GM21381 (cell line): Measurements from ENCODE around the gene MAN2A1.
"Not testable (repeated sequence)": the region's sequence is repeated elsewhere in the genome, so short reads cannot be mapped to it uniquely, and the experiment has no call there.

Experiments used
- ATAC-seq: cut with Tn5 transposase; IDR thresholded peaks from one replicate; pipeline ENCODE4 v1.9.1; 2021; ENCODE audit warnings: mild to moderate bottlenecking, moderate library complexity; ENCODE audit not compliant: unreplicated experiment

MAN2A1 gene

GRCh38 chr5:109750463-109750862 lies 60.7 kb downstream of the MAN2A1 start:
- no peak for ATAC-seq

DNA sequence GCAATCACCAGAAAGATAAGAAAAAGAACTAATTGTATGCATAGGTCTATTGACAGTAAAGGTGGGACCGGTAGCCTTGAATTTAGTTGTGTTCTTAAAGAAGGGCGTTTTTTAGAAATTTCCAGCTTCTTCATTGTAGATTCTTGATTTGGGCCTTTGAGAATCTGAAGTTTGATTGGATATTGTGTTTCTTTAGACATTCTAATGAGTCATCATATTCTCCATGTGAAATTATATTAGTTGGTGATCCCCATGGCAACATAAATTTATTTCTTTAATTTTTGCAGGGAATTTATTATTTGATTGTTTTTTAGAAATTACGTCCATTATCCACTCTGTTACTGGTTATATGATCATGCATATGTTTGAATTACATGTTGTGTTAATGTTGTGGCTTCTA lies 63.6 kb downstream of the MAN2A1 start:
- ATAC-seq = no peak

GRCh38 chr5:109754319-109754718 lies 64.6 kb downstream of the MAN2A1 start:
- no peak for ATAC-seq

DNA sequence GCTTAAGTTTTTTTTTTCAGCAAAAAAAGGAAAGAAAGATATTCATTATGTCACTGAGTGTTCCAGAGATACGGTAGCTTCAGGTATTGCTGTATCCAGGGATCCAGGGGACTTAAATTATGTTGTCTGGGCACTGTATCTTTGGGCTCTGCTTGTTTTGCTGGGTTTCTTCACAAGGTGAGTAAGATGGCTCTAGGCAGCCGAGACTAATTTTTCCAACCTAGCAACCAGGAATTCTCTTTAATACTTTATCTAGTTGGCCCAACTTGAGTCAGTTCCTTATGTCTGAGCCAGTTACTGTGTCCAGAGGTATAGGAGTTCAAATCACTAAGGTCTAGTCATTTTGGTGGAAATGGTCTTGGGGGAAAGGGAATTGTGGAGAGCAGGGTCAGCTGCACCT lies 66.0 kb downstream of the MAN2A1 start:
- no peak for ATAC-seq

- no peak for ATAC-seq
These were observed 66.9 kb downstream of the MAN2A1 start for GRCh38 chr5:109756543-109757185.

DNA sequence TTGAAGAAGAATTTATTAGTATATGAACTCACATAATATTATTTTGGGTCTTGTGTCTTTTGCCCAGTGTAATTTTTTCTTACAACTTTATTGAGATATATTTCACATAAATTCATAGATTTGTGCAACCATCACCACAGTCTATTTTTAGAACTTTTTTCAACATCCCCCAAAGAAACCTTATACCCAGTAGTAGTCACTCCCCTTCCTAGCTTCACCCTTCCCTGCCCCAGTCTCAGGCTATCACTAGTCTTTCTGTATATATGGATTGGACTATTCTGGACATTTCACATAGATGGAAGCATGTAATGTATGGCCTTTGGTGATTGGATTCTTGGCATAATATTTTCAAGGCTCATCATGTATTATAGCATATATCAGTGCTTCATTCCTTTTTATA lies 67.8 kb downstream of the MAN2A1 start:
- ATAC-seq = no peak

DNA sequence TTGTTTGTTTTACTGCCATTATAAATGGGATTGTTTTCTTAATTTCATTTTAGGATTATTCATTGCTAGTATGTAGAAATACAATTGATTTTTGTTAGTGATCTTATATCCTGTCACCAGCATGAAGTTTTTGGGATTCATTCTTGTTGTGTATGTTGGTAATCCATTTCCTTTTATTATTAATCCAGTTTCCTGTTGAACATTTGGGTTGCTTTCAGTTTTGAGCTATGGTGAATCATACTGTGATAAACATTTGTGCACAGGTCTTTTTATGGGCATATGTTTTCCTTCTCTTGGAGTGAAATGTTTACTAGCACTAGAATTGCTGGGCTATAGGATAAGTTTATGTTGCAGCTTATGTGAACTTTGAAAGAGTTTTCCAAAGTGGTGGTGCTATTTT lies 69.6 kb downstream of the MAN2A1 start:
- no peak for ATAC-seq

GRCh38 chr5:109760130-109760529 lies 70.4 kb downstream of the MAN2A1 start:
- not testable (repeated sequence) for ATAC-seq

DNA sequence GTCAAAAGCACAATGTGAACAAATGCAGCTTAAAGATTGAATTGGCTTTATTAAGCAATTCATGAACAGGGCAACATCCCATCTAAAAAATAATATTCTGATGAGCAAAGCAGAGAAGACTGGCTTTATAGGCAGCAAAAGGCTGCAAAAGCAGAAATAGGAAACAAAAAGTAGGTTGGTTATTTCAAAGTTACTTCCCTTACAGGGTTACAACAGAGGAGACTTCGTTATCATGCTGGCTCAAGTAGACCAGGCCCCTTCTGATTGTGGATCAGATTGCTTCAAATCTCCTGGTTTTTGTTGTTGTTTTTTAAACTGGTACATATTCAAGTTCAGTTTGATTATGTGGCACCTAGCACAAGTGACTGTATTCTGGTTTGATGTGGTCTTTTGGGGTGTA lies 73.1 kb downstream of the MAN2A1 start:
- no peak for ATAC-seq

DNA sequence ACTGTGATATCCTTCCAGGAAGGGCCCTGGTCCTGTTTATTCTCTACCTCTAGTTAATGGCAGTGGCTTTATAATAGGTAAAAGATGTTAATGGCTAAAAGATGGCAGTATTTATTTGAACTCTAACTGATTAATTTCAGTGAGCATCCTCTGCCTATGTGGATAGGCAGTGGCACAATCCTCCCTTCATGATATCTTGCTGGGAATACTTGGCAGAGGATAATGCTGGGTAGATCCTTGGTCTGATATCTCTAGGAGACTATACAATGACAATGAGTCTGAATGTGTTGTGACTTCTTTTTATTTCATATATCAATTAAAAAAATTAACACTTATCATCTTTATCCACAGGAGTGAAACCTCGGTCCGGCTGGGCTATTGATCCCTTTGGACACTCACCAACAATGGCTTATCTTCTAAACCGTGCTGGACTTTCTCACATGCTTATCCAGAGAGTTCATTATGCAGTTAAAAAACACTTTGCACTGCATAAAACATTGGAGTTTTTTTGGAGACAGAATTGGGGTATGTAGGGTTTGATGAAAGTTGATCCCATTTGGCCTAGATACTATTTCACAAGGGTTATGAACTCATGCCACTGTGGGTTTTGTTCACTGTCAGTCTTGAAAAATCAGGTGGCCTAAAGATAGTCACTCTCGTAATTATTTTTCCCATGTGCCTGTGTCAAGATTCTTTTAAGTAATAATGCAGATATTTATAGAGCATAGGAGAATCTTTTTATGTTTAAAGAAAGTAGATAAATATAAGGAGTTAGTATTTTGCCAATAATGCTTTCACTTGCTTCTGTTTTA lies 77.7 kb downstream of the MAN2A1 start:
- no peak for ATAC-seq

GRCh38 chr5:109767997-109768396 lies 78.3 kb downstream of the MAN2A1 start:
- ATAC-seq = no peak

DNA sequence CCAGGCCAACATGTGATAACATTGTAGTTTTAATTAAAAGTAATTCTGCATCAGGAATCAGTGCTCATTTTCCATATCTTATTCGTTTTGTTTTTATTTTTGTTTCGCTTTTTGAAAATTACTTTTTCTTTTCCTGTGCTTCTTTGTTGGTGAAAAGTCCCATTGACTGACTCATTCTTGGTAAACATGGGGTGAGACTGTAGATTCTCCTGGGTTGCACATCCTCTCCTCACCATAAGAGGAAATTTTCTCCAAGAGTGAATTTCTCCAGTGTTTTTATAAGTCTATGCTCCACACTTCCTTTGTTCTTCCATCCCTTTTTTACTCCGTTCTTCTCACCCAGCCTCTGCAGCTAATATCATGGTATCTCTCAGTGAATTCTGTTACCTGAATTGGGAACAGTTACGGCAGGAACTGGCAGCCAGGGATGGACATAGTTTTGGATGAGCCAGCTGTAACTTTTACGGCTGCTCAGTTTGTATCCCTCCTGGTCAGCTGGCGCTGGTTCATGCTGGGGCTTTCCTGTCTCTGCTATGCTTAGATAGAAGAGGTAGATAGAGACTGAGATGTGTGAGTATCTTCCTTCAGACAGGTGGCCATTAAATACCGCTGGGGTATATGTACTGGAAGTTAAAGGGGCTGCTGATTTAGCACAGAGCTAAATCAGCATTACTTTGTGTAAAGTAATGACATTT lies 80.0 kb downstream of the MAN2A1 start:
- no peak for ATAC-seq

DNA sequence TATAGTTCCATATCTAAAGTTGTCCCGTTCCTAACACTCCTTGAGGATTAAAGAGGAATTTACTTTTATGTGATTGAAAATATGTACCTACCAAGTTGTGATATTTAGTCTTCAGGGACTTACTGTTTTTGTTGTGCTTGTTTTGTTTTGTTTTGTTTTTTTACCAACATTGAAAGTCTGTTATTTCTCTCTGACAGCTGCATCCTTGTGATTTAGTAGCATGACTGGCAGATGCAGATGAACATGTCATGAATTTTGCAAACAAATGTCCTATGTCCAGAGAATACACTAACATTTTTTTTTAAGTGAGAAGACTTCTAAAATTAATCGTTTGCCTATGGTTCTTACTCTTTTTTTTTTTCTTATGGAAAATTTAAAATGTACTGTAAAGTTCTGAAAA lies 85.4 kb downstream of the MAN2A1 start:
- no peak for ATAC-seq

DNA sequence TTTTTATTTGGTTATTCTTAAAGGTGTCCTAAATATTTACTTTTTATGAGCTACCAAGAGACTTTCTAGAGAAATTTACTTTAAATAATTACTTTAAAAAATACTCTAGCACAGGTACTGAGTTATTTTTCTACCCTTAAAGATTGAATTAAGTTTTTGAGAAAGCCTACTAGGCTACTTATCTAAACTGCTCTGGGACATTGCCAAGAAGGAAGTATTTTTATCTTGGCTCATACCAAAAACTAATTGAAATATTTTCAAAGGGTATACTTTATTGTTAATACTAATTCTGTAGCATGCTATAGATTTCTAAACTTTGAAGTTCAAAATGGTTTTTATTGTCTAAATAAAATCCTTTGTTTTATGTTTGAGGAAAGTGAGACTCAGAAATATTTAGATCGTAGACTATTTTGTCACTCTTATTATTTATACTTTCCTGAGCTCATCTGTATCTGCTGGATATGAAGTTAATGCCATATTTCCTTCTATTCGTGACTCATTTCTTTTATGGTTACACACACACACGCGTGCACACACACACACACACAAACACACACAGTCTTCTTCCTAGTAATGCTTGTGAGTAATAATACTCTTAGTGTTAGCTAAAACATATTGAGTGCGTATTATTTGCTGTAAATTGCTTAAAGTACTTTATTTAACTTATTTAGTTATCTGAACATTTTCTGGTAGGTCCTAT lies 89.5 kb downstream of the MAN2A1 start:
- no peak for ATAC-seq

DNA sequence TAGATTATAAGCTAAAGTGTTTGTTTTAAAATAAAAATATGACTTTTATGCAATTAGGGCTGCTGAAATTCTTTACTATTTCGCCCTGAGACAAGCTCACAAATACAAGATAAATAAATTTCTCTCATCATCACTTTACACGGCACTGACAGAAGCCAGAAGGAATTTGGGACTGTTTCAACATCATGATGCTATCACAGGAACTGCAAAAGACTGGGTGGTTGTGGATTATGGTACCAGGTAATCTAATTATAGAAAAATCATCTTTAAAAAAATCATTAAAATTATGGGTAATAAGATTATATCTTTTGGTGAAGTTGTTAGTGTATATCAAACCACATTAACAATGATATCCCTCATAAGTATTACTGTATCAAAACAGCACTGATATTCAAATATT lies 95.0 kb downstream of the MAN2A1 start:
- no peak for ATAC-seq

- ATAC-seq = no peak
These were observed 96.6 kb downstream of the MAN2A1 start for GRCh38 chr5:109786206-109786855.

DNA sequence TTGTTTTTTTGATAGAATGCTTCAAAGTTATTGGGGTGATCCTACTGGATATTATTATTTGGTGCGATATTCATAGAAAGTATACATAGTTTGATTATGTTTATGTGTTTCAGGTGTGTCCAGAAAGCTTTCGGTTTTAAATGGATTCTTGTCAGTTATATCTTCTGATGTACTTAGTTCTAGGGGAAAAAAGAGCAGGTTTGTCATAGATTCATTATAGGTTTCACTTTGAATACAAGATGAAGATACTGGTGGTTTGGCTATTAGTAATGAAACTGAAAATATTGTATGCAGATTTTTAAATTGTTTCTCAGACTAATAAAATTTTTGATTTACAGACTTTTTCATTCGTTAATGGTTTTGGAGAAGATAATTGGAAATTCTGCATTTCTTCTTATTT lies 98.9 kb downstream of the MAN2A1 start:
- peak; percentile 96 for ATAC-seq

- ATAC-seq = no peak
These were observed 102.9 kb downstream of the MAN2A1 start for GRCh38 chr5:109792613-109793012.

DNA sequence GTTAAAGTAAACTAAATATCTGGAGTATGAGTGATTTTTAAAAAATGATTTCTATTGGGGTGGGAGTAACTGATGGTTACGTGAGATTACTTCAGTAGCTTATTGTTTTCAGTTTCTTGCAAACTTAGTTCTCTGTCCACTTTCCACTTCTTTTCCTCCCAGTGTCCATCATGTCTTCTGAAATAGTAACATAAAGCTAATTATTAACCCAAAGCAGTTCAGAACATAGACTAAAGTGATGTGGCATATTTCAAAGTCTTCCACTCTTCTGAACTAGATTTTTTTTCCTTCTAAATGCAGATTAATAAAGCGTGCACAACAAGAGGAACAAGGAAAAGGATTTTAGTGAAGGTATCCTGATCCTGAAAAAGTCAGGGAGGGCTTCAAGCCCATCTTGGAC lies 114.1 kb downstream of the MAN2A1 start:
- ATAC-seq = no peak

GRCh38 chr5:109805472-109805871 lies 115.7 kb downstream of the MAN2A1 start:
- ATAC-seq = peak; percentile 60

DNA sequence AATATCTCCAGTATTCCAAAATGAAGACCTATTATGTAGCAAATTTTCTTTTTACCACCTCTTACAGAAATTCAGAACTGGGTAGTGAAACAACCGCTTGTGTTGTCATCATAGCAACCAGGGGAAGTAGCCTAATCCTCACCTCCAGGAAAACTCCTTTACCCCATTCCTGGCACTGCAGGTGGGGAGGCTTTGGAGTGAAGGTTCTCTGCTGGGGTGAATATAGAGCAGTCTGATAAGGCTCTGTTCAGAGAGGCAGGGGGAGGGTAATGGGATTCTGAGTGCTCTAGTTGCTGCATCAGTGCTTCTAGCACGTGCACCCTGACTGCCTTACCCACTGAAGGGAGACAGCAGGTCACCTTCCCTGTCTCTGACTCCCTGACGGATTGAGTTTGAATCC lies 116.2 kb downstream of the MAN2A1 start:
- ATAC-seq = peak; percentile 42
